AG09309 (cell line): Measurements from ENCODE around the gene DUSP22.

ENCODE experiments used
- DNase-seq: peaks from one replicate; pipeline ENCODE4 v3.0.0-alpha.2; 2010; ENCODE audit warnings: low read depth
- H3K4me3 ChIP-seq: 2 replicates; pipeline ENCODE4 v1.5.1; 2011; ENCODE audit warnings: mild to moderate bottlenecking, low read depth, low read length, moderate library complexity; ENCODE audit not compliant: control insufficient read depth
- CTCF ChIP-seq: IDR thresholded peaks from 2 replicates; pipeline ENCODE4 v1.5.1; 2011; ENCODE audit warnings: mild to moderate bottlenecking, low read depth, low read length, inconsistent platforms; ENCODE audit not compliant: insufficient read depth, control insufficient read depth; ENCODE audit errors: missing control alignments

The DUSP22 gene

GRCh38 chr6:332671-333070 lies 40.4 kb downstream of the DUSP22 start:
- H3K4me3 ChIP-seq, result no peak overlapping the region
- DNase-seq, result no peak
- TF ChIP-seq CTCF, result no peak

GRCh38 chr6:333379-334002 lies 41.2 kb downstream of the DUSP22 start:
- no peak for TF ChIP-seq CTCF
- no peak for DNase-seq

DNA sequence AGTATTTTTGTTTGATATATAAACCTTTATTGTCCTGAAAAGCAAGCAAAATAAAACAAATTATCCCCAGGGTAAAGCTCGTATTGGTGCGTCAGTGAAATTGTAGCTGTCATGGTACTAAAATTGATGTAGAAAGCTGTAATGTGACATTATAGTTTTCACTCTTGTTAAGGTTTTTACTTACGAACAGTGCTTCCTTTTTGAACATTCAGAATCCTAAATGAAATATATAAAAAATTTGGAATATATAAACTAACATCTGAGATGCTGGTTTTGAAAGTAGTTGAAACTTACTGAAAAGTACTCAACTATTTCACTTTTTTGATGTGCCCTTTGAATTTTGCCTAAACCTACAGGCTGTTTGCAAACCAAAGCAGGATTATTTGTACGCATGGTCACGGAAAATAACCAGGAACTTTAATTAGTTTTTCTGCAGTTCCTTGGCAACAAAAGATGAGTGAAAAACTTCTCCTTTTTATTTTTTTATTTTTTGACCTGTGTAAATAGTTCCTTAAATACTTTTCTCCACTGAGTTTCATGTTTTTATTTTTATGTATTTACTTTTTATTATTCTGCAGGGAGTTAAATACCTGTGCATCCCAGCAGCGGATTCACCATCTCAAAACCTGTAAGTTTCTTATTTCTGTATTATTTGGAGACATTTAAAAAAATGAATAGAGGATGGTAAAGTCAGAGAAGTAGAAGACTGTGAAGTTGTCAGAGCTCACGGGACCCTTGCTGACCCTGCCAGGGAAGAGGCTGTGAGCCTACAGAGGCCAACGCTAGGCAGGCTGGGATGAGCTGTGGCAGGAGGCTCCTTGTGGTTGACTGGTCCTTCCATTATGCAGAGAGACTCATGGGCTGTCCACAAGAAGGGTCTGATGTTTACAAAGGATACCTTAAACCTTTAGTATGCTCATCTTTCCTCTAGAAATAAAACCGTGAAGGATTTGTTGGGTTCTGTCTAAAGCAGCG lies 42.5 kb downstream of the DUSP22 start:
- DNase-seq, result no peak
- H3K4me3 ChIP-seq, result no peak overlapping the region
- TF ChIP-seq CTCF, result no peak

More at GRCh38 chr6:333379-334002, 41.2 kb downstream of the DUSP22 start:
- H3K4me3 ChIP-seq, result no peak overlapping the region

GRCh38 chr6:335572-335971 lies 43.3 kb downstream of the DUSP22 start:
- no peak for DNase-seq
- no peak overlapping the region for H3K4me3 ChIP-seq

DNA sequence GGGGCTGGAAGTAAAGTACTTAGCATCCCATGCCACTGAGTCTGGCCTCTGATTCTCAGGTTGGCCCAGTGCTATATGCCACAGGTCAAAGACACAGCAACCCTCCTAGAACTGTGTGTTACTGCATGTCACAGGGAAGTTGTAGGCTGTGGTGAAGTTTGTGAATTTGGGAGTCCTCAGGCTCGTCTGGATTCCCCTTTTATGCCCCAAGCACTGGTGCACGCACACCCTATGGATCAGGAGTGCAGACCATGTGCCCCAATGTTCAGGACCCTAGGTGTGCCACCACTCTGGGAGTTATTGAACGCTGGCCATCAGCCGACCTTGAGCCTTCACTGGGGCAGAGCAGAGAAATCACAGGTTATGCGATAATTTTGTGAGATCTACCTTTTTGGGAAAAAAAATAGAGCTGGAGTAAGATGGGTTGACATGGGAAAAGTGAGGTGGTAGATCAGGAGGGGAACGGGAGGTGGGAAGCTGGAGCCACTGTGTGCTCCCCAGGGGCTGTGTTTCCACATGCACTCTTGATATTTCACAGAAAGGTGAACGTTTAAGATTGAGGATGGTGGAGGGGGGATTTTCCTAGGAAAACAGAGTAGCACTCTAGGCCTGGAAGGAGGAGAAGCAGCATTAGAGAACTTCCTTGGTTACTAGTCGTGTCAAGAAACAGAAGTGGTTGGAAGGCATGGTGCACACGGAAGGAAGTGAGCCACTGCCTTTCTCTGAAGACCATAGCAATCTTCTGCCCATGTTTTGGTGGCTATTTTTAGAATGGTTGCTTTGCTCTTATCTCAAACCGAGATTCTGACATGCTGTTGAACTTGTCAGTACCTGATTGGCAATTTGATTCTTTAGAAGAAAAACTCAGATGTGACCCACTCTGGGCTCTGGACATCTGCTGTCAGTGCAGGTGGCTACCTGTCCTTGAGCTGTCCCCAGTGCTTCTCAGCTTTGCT lies 44.1 kb downstream of the DUSP22 start:
- no peak overlapping the region for H3K4me3 ChIP-seq
- DNase-seq, result no peak
- TF ChIP-seq CTCF, result no peak

More at GRCh38 chr6:335572-335971, 43.3 kb downstream of the DUSP22 start:
- TF ChIP-seq CTCF, result no peak

GRCh38 chr6:337805-338368 lies 45.6 kb downstream of the DUSP22 start:
- DNase-seq, result no peak
- H3K4me3 ChIP-seq, result no peak overlapping the region
- TF ChIP-seq CTCF, result no peak
